ENCODE data around the gene GRIK4.
"Not testable (repeated sequence)": the region's sequence is repeated elsewhere in the genome, so short reads cannot be mapped to it uniquely, and the experiment has no call there.

GRIK4 gene

GRCh38 chr11:120744016-120744994 is 232.8 kb downstream of the GRIK4 start:
- H3K4me1 Mint-ChIP-seq (ENCODE audit: low read depth) = no peaks in the 10 kb centered on the region

GRCh38 chr11:120746376-120746775 is 234.8 kb downstream of the GRIK4 start:
- no peak overlapping the region for H3K27ac Mint-ChIP-seq
- H3K9me3 Mint-ChIP-seq = no peaks in the 10 kb centered on the region
- no peaks in the 10 kb centered on the region for H3K36me3 Mint-ChIP-seq (ENCODE audit: low read depth)
- no peak overlapping the region for H3K4me3 Mint-ChIP-seq
- H3K27me3 Mint-ChIP-seq = peaks cover 23% of the 10 kb centered on the region
- no peak for DNase-seq
- no peaks in the 10 kb centered on the region for H3K4me1 Mint-ChIP-seq (ENCODE audit: low read depth)

More at GRCh38 chr11:120744016-120744994, 232.8 kb downstream of the GRIK4 start:
- Mint-ChIP-seq H3K27ac (no peak overlapping the region), H3K9me3 (no peaks in the 10 kb centered on the region), H3K27me3 (peaks cover 20% of the 10 kb centered on the region), H3K4me3 (no peak overlapping the region), H3K36me3 (ENCODE audit: low read depth) (no peaks in the 10 kb centered on the region)
- DNase-seq = no peak

GRCh38 chr11:120746836-120747609 is 235.5 kb downstream of the GRIK4 start:
- H3K27me3 Mint-ChIP-seq = peaks cover 17% of the 10 kb centered on the region
- no peak overlapping the region for H3K27ac Mint-ChIP-seq
- no peaks in the 10 kb centered on the region for H3K9me3 Mint-ChIP-seq
- no peak overlapping the region for H3K4me3 Mint-ChIP-seq
- H3K36me3 Mint-ChIP-seq (ENCODE audit: low read depth) = no peaks in the 10 kb centered on the region
- no peaks in the 10 kb centered on the region for H3K4me1 Mint-ChIP-seq (ENCODE audit: low read depth)
- DNase-seq = no peak

GRCh38 chr11:120747850-120748814 is 236.6 kb downstream of the GRIK4 start:
- Mint-ChIP-seq H3K27ac (no peak overlapping the region), H3K4me3 (no peak overlapping the region), H3K36me3 (ENCODE audit: low read depth) (no peaks in the 10 kb centered on the region), H3K27me3 (peaks cover 16% of the 10 kb centered on the region), H3K9me3 (no peaks in the 10 kb centered on the region), H3K4me1 (ENCODE audit: low read depth) (no peaks in the 10 kb centered on the region)
- DNase-seq = no peak

- no peak overlapping the region for H3K4me3 Mint-ChIP-seq
- no peak overlapping the region for H3K27ac Mint-ChIP-seq
- peaks cover 14% of the 10 kb centered on the region for H3K27me3 Mint-ChIP-seq
- DNase-seq = no peak
- H3K4me1 Mint-ChIP-seq (ENCODE audit: low read depth) = no peaks in the 10 kb centered on the region
- H3K36me3 Mint-ChIP-seq (ENCODE audit: low read depth) = no peaks in the 10 kb centered on the region
- no peaks in the 10 kb centered on the region for H3K9me3 Mint-ChIP-seq
Observed at GRCh38 chr11:120749395-120749794, 237.8 kb downstream of the GRIK4 start.

GRCh38 chr11:120750647-120751549 is 239.3 kb downstream of the GRIK4 start:
- H3K27me3 Mint-ChIP-seq = peaks cover 10% of the 10 kb centered on the region
- H3K36me3 Mint-ChIP-seq (ENCODE audit: low read depth) = no peaks in the 10 kb centered on the region
- no peaks in the 10 kb centered on the region for H3K9me3 Mint-ChIP-seq
- H3K27ac Mint-ChIP-seq = no peak overlapping the region
- no peak for DNase-seq
- H3K4me3 Mint-ChIP-seq = no peak overlapping the region
- H3K4me1 Mint-ChIP-seq (ENCODE audit: low read depth) = no peaks in the 10 kb centered on the region

GRCh38 chr11:120751550-120751949 is 240.0 kb downstream of the GRIK4 start:
- Mint-ChIP-seq H3K27me3 (peaks cover 10% of the 10 kb centered on the region), H3K4me1 (ENCODE audit: low read depth) (no peaks in the 10 kb centered on the region), H3K9me3 (no peaks in the 10 kb centered on the region), H3K27ac (no peak overlapping the region), H3K36me3 (ENCODE audit: low read depth) (no peaks in the 10 kb centered on the region), H3K4me3 (no peak overlapping the region)
- DNase-seq = no peak

GRCh38 chr11:120752668-120753067 is 241.1 kb downstream of the GRIK4 start:
- no peak overlapping the region for H3K27ac Mint-ChIP-seq
- no peaks in the 10 kb centered on the region for H3K36me3 Mint-ChIP-seq (ENCODE audit: low read depth)
- H3K27me3 Mint-ChIP-seq = peaks cover 10% of the 10 kb centered on the region
- H3K4me1 Mint-ChIP-seq (ENCODE audit: low read depth) = no peaks in the 10 kb centered on the region
- no peaks in the 10 kb centered on the region for H3K9me3 Mint-ChIP-seq
- no peak overlapping the region for H3K4me3 Mint-ChIP-seq
- DNase-seq = no peak

GRCh38 chr11:120756931-120757330 is 245.4 kb downstream of the GRIK4 start:
- H3K4me1 Mint-ChIP-seq (ENCODE audit: low read depth) = no peaks in the 10 kb centered on the region
- peaks cover 7% of the 10 kb centered on the region for H3K27me3 Mint-ChIP-seq
- DNase-seq = no peak
- H3K27ac Mint-ChIP-seq = no peak overlapping the region
- no peaks in the 10 kb centered on the region for H3K36me3 Mint-ChIP-seq (ENCODE audit: low read depth)
- no peak overlapping the region for H3K4me3 Mint-ChIP-seq
- no peaks in the 10 kb centered on the region for H3K9me3 Mint-ChIP-seq

GRCh38 chr11:120759046-120759445 is 247.5 kb downstream of the GRIK4 start:
- Mint-ChIP-seq H3K27ac (no peak overlapping the region), H3K36me3 (ENCODE audit: low read depth) (no peaks in the 10 kb centered on the region), H3K4me3 (no peak overlapping the region), H3K27me3 (peaks cover 21% of the 10 kb centered on the region), H3K9me3 (no peaks in the 10 kb centered on the region), H3K4me1 (ENCODE audit: low read depth) (no peaks in the 10 kb centered on the region)
- DNase-seq = no peak

- H3K9me3 Mint-ChIP-seq; H3K4me1 Mint-ChIP-seq (ENCODE audit: low read depth); H3K27ac Mint-ChIP-seq; H3K36me3 Mint-ChIP-seq (ENCODE audit: low read depth); DNase-seq; H3K4me3 Mint-ChIP-seq: not testable (repeated sequence)
- H3K27me3 Mint-ChIP-seq = peaks cover 63% of the 10 kb centered on the region
Observed at GRCh38 chr11:120765710-120766109, 254.2 kb downstream of the GRIK4 start.

GRCh38 chr11:120766318-120766717 is 254.8 kb downstream of the GRIK4 start:
- no peak for DNase-seq
- Mint-ChIP-seq H3K27ac (no peak overlapping the region), H3K36me3 (ENCODE audit: low read depth) (no peaks in the 10 kb centered on the region), H3K27me3 (peaks cover 65% of the 10 kb centered on the region), H3K4me3 (no peak overlapping the region), H3K9me3 (peaks cover 9% of the 10 kb centered on the region), H3K4me1 (ENCODE audit: low read depth) (no peaks in the 10 kb centered on the region)

GRCh38 chr11:120768949-120769348 is 257.4 kb downstream of the GRIK4 start:
- Mint-ChIP-seq H3K4me3 (no peak overlapping the region), H3K27me3 (peaks cover 59% of the 10 kb centered on the region)

More at GRCh38 chr11:120768949-120769348, 257.4 kb downstream of the GRIK4 start:
- Mint-ChIP-seq H3K9me3 (peaks cover 9% of the 10 kb centered on the region), H3K27ac (no peak overlapping the region), H3K36me3 (ENCODE audit: low read depth) (no peaks in the 10 kb centered on the region), H3K4me1 (ENCODE audit: low read depth) (no peaks in the 10 kb centered on the region)
- no peak for DNase-seq
